Omental fat pad (tissue), 4 donors: ENCODE measurements around the gene CCDC88C. TPM values are rescaled to one million over a fixed set of nuclear protein-coding genes. Genes with fewer than 3 reads are reported as not detected.

Experiments used
- ATAC-seq: fragments of 150-250 bp; one replicate; pipeline ENCODE4 v1.9.1; 2016; ENCODE audit warnings: mild to moderate bottlenecking, moderate library complexity; ENCODE audit not compliant: low FRiP score
- DNase-seq: peaks from one replicate; pipeline ENCODE4 v3.0.0-alpha.2; 2019; ENCODE audit warnings: low spot score
- CTCF ChIP-seq, 3 donors: fragments of 450-650 bp; IDR thresholded peaks; one replicate each; pipeline ENCODE4 v1.5.1; 2016 to 2017; ENCODE audit warnings: antibody characterized with exemption in 3 of 3, mild to moderate bottlenecking in 3 of 3, moderate library complexity in 2 of 3
- total RNA-seq, 4 donors: library from RNA; depleted of rRNA; stranded (reverse); fragments of >200 nt; gene quantifications; one replicate each; pipeline ENCODE4 v1.1.0, GENCODE V29; 2016

Gene CCDC88C
- total RNA-seq, 4 donors from 2014 or later = 4.5 to 36.6 (median 9.4) TPM

- no peak for DNase-seq
- TF ChIP-seq CTCF (IDR thresholded peaks at IDR 0.05) = no peak
- ATAC-seq = no peak
Measured at GRCh38 chr14:91360490-91361232, 57.0 kb downstream of the CCDC88C start.

- DNase-seq = no peak
- TF ChIP-seq CTCF (IDR thresholded peaks at IDR 0.05) = no peak
- no peak for ATAC-seq
Measured at GRCh38 chr14:91358654-91359220, 58.9 kb downstream of the CCDC88C start.

GRCh38 chr14:91358025-91358319, 59.6 kb downstream of the CCDC88C start:
- ATAC-seq = no peak
- DNase-seq = no peak

GRCh38 chr14:91357272-91358024, 60.2 kb downstream of the CCDC88C start:
- TF ChIP-seq CTCF (IDR thresholded peaks at IDR 0.05) = no peak
- no peak for DNase-seq
- no peak for ATAC-seq

More at GRCh38 chr14:91358025-91358319, 59.6 kb downstream of the CCDC88C start:
- no peak for TF ChIP-seq CTCF (IDR thresholded peaks at IDR 0.05)

GRCh38 chr14:91356181-91356763, 61.3 kb downstream of the CCDC88C start:
- DNase-seq = no peak
- no peak for ATAC-seq
- TF ChIP-seq CTCF (IDR thresholded peaks at IDR 0.05) = no peak

- DNase-seq (no peak), ATAC-seq (no peak)
- no peak for TF ChIP-seq CTCF (IDR thresholded peaks at IDR 0.05)
Measured at GRCh38 chr14:91354979-91355685, 62.5 kb downstream of the CCDC88C start.
